ENCODE measurements around the gene HOXD10.

Gene HOXD10

DNA sequence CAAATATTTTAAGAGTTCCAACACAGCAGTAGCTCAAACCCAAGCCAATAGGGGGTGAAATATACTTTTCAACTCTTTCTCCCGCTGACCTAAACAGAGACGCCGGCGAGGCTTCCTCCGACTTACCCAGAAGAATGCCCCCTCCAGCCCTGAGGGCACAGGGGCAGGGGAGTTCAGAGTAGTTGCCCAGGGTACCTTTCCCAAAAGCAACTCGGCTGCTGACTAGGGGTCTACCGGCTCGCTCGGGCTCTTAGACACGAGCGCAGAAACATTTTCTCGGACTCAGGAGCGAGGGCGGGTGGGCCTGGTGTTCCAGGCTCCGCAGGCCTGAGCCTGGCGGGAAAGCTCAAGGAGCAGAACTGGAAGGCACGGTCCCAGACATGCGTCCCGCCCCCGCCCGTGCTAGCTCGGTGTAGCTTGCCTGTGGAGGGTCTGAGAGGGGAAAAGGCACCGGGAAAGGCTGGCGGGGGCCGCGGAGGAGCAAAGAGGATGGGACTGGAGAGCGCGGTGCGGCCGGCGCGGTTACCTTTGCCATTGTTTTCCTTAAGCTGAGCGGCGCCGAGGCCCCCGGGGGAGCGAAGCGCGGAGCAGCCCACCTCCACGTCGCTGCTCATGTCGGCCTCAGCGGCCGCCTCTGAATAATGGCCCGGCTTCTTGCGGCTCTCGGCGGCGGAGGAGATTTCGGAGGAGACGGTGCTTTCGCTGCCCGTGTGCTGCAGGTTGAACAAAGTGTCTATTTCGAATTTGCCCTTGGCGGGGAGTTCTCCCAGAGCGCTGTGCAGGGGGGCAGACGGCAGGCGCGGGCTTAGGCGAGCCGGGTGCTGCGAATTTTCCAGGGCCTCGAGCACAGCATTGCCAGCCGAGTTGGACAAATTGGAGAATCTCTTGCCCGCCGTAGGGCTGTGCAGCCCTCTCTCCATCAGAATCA lies 33.5 kb upstream of the HOXD10 start:
- DNase-seq: no peak

DNA sequence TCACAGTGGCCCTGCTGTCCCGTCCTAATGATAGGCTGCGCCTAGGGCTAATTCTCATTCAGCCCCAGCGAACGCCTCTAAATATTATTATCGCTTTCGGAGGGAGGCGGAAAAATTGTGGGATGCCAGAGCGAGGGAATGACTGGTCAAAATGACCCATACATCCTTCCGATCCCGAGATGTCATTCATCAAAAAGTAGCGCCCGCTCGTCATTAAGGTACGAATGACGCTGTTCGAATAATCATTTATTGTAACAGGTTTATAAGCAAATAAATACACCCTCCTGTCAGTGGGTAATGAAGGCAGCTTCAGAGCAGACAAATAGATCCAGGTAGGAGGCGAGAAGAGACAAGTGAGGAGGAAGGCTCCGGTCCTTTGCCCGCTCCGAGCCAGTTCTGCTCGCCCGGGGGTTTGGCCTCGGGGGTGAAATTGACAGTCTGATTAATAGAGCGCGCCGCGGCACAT lies 32.7 kb upstream of the HOXD10 start, which contains the start of gene EVX2:
EVX2 (minus strand) TSS at position 167 of the 466 bp plus-strand sequence. CDS start 186 bp downstream, outside the sequence.
- DNase-seq: no peak

DNA sequence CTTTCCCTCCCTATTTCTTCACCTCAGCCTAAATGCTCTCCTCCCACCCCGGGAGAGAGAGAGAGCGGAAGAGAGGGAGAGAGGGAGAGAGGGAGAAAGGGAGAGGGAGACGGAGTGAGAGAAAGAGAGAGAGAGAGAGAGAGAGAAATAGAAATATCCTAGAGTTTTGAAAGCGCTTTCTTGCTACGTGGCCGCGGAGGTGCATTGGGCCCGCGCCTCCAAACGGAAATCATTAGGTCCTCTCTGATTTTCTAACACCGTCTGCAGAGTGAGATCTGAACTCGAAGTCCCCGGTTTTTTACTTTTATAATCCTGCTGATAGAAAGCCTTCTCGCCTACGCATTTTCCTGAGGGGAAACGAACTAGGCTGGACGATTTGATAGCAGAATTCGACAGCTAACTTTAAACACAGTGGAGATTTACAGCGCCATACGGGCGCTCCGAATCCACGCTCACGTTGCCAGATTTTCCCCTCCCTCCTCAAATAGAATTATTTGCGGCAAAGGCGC lies 31.9 kb upstream of the HOXD10 start:
- DNase-seq: no peak

GRCh38 chr2:176085120-176085788 lies 31.3 kb upstream of the HOXD10 start:
- no peak for DNase-seq

GRCh38 chr2:176085861-176086771 lies 30.5 kb upstream of the HOXD10 start:
- DNase-seq: no peak

- no peak for DNase-seq
Measured at GRCh38 chr2:176087330-176088047, 29.1 kb upstream of the HOXD10 start.

GRCh38 chr2:176088048-176088936 lies 28.3 kb upstream of the HOXD10 start:
- DNase-seq: no peak

- no peak for DNase-seq
Measured at GRCh38 chr2:176088937-176089842, 27.4 kb upstream of the HOXD10 start.

GRCh38 chr2:176089843-176090395 lies 26.7 kb upstream of the HOXD10 start:
- DNase-seq: no peak

- DNase-seq: no peak
Measured at GRCh38 chr2:176090862-176091261, 25.7 kb upstream of the HOXD10 start.

- DNase-seq: no peak
Measured at GRCh38 chr2:176091329-176092258, 25.0 kb upstream of the HOXD10 start.

GRCh38 chr2:176092270-176093144 lies 24.1 kb upstream of the HOXD10 start, which contains the start of gene HOXD13:
TSS of gene HOXD13 (plus strand) at chr2:176092721. CDS start at chr2:176092891, 170 bp downstream.
- DNase-seq: no peak

DNA sequence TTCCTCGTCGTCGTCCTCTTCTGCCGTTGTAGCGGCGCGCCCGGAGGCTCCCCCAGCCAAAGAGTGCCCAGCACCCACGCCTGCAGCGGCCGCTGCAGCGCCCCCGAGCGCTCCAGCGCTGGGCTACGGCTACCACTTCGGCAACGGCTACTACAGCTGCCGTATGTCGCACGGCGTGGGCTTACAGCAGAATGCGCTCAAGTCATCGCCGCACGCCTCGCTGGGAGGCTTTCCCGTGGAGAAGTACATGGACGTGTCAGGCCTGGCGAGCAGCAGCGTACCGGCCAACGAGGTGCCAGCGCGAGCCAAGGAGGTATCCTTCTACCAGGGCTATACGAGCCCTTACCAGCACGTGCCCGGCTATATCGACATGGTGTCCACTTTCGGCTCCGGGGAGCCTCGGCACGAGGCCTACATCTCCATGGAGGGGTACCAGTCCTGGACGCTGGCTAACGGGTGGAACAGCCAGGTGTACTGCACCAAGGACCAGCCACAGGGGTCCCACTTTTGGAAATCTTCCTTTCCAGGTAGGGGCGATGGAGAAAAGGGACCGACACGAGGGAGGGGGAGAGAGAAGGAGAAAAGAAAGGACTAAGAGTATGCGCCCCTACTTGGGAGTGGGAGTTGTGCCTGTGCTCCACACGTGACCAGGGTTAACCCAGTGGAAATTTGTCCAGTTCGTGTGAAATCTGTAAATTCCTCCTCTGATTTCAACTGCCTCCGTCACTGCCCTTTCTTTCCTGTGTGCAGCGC lies 23.3 kb upstream of the HOXD10 start:
- no peak for DNase-seq

DNA sequence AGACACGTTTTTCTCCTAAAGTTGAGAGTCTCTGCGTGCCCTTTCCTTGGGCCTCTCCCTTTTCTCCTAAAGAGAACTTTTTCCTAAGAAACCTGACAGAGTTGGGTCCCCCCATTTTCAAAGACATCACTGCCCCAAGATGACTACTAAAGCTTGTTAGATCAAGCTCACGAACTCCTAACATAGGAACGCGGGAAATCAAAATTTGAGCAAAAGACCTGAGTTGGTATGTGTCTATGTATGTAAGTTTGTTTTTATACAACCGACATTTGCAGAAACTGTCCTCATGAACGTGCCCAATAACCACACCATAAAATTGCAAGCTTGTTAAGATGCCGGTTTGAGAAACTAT lies 22.7 kb upstream of the HOXD10 start:
- DNase-seq: no peak

DNA sequence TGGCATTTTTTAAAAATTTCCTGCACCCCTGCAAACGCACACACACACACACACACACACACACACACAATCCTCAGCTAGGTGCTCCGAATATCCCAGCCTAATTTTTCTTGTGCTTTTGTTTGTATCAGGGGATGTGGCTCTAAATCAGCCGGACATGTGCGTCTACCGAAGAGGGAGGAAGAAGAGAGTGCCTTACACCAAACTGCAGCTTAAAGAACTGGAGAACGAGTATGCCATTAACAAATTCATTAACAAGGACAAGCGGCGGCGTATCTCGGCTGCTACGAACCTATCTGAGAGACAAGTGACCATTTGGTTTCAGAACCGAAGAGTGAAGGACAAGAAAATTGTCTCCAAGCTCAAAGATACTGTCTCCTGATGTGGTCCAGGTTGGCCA lies 22.2 kb upstream of the HOXD10 start:
- DNase-seq: no peak

GRCh38 chr2:176095421-176095820 lies 21.2 kb upstream of the HOXD10 start:
- no peak for DNase-seq
